Pulmonary artery endothelial cell (primary cell): Measurements from ENCODE around the gene FOXL1. TPM values are rescaled to one million over a fixed set of nuclear protein-coding genes. Genes with fewer than 3 reads are reported as not detected.
"Not testable (repeated sequence)": the region's sequence is repeated elsewhere in the genome, so short reads cannot be mapped to it uniquely, and the experiment has no call there.

ENCODE experiments used
- DNase-seq: peaks from one replicate; pipeline ENCODE4 v3.0.0-alpha.2; 2011; ENCODE audit warnings: low read depth, low spot score
- total RNA-seq: library from RNA; depleted of rRNA; stranded (reverse); fragments of >200 nt; gene quantifications from 2 replicates; pipeline ENCODE4 v1.2.3, GENCODE V29; 2014

The FOXL1 gene
- total RNA-seq, 1 donor from 2014 or later: 2.9 TPM

DNA sequence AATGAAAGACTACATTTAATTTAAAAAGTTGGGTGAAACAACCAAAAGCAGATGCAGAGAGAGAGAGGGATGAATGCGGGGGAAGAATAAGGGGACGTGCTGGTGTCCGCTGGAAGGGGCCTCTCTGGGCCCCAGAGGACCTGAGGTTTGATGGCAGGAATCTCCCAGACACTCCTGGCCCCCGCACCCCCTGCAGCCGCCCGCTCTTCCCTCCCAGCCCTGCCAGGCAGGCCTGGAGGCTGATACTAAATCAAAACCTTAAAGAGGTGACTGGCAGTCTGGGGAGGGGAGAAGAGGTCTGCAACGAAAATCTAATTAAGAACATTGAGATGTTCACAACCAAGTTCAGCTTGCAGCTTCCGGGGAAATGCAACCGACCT, 2.4 kb downstream of the FOXL1 start:
- no peak for DNase-seq

DNA sequence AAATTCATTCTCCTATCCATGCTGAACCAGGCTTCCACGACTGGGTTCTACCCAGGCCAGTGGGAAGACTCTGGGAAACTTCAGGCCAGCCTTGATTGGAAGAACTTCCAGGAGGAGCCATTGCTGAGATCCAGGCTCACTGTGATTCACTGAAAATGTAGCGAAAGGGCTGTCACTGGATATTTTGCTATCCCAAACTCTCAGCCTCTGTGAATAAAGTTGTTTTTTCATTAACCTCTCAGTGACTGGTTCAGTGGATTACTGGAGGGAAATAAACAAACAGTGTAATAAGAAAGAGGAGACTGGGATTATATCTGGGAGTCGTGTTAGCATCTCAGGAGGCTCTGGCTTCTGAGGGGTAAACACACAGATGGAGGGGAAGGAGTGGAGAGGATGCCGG, 3.1 kb downstream of the FOXL1 start:
- DNase-seq: no peak

DNA sequence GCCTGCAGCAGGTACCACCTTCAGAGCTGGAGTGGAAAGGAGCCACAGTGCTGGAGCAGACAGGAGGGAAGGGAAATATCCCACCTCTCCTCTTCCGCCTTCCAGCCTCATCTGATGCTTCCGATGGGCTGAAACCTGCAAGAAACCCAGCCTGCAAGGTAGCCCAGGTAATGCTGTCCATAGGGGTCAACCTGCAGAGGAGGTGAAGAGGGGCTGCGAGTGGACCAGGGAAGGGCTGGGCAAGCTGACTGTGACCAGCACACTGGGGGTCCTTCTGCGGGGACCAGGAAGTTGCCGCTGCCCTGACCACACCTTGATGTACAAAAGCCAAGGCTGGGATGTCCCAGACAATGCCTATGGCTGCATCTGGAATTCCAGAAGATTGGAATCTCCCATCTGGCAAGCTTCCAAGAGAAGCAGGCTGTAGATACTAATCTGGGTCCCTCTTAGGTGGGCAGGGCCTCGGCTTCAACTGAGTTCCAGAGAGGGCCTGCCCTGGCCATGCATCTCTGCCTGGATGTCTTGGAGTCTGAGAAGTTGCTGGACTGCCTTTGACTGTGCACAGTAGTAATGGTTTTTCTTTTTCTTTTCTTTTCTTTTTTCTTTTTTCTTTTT, 5.8 kb downstream of the FOXL1 start:
- no peak for DNase-seq

DNA sequence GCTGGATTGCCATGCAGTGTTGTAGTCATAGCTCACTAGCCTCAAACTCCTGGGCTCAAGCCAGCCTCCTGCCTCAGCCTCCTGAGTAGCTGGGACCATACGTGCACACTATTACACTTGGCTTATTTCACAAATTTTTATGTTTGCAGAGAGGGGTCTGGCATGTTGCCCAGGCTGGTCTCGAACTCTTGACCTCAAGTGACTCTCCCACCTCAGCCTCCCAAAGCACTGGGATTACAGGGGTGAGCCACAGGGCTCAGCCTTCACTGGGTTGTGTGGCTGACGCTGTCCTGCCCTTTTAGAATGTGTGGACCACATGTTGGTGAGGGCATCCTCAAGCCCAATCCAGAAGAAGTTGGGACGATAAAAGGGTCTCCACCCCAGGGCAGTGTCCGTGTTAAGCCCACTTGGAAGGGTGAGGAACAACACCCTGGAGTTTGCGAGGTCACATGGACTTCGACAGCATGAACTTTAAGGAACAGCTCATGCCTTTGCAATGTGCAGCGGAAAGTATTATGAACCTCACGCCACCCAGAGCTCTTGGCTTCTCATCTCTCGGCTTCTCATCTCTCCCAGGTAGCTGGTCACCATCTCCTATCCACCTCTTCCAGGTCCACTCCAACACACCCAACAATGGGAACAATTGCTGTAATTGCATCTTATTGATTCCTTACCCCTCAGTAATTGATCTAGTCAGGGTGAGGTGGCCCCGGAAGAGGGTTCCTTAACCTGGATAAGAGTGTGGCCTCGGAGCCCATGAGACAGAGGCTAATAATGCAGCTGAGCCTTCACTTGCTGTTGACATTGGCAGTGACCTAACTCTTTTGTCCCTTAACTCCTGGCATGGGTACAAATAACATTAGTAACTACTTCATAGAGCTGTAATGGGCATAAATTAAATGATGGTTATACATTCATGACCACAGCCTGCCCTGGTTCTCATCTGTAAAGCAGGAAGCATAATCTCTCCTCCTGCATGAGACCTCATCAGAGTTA, 6.7 kb downstream of the FOXL1 start:
- no peak for DNase-seq

DNA sequence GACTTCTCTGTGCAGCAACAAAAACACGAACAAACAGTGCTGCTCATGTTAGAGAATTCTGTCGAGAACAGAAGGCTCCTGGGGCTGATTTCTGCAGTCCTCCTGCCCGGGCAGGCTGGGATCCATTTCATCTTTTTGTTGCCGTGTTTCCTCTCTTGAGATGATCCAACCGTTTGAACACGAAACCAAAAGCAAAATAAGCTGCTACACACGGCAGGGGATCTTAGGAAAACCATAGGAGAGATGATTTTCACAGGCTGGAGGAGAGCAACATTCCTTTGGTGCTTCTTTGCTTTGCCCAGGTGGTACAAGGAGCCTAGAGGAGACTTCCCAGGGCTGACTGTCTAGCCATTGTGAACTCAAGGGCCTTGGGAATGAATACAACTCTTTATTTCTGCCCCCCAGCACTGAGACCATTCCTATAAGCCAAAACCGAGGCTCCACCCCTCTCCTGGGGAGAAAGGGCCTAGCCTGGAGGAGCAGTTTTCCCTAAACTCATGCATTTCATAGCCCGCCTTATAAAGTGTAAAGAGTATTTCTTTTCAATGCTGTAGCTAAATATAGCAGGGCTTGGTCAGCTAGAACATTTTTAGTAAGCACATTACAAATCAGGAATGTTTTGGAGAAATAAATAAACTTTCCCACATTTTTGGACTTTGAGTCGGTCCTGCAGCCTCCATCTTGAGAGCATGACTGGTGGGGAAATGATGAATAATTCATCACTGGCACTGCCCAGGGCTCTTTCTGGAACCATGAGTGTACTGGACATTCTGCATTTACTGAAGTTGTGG, 7.7 kb downstream of the FOXL1 start:
- DNase-seq: no peak

DNA sequence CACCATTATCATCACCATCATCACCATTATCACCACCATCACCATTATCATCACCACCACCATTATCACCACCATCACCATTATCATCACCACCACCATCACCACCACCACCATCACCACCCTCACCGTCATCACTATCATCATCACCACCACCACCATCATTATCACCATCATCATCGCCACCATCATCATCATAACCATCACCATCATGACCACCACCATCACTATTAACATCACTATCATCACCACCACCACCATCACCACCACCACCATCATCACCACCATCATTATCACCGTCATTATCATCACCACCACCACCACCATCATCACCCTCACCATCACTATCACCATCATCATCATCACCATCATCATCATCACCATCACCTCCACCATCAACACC, 9.1 kb downstream of the FOXL1 start:
- no peak for DNase-seq

DNA sequence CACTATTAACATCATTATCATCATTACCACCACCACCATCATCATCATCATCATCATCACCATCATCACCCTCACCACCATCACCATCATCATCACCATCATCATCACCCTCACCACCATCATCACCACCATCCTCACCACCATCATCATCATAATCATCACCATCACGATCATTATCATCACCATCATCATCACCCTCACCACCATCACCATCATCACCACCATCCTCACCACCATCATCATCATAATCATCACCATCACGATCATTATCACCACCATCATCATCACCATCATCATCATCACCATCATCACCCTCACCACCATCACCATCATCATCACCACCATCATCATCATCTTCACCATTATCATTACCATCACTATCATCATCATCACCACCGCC, 9.6 kb downstream of the FOXL1 start:
- DNase-seq: not testable (repeated sequence)

DNA sequence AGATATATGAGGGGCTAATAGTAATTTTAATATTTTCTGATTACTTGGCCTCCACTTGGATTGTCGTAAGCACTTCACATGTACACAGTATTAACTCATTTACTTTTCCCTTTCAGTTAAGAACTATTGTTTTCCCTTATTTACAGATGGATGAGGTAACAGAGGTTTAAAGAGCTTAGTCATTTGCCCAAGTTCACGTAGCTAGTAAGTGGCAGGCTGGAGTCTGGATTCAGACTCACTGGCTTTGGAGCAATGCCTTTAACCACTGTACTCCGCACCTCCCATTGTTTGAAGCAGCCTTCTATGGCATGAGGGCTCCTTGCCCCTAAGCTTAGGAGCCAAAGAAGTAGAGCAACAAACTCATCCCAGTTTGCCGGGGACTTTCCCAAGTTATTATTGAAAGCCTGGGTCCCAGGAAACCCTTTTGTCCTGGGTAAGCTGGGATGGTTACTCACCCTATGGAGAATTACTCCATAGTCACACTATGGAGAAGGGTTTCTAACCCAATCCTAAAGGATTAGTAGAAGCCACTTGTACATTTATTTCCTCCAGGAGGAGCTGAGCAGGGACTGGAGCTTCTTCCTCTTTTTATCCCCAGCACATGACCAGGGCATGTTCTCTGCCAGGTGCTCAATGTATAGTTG, 12.3 kb downstream of the FOXL1 start:
- DNase-seq: no peak

DNA sequence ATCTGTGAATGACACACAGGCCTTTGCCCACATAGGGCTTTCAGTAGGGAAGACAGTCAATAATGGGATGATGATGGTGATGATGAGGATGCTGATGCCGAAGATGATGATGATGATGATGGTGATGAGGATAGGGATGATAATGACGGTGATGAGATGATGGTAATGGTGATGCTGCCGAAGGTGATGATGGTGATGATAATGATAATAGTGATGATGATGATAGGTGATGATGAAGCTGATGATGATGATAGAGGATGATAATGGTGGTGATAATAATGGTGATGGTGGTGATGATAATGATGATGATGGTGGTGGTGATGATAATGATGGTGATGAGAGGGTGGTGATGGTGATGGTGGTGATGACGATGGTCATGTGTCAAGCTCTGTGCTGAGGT, 12.9 kb downstream of the FOXL1 start:
- no peak for DNase-seq

DNA sequence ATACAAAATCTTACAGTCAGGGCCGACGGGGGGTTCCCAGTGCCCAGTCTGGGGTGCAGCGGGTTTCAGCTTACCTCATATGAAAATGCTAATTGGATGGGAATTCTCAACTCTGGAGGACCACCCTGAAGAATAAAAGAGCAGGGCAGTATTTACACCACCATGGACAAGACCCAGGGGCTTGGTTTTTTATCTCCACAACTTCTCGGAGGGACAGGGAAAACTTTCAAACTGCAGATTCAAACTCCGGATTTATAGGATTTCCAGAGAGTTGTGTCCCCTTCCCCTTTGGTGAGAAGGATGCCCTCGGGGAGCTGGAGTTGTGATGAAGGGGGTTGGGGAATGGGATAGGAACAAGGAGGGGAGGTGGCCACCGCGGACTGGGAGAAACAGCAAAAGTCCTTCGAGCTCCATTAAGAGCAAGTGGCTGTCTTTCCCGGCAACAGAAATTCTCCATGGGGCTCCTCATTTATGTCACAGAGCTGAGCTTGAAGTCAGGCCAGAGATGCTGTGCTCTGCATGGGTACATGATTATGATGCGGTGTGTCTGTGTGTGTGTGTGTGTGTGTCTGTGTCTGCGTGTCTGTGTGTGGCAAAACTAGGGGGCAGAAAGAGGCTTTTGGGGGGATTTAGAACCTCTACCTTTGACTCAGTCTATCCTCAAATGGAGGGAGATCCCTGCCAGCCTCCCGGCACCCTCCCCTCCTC, 15.7 kb downstream of the FOXL1 start:
- no peak for DNase-seq

DNA sequence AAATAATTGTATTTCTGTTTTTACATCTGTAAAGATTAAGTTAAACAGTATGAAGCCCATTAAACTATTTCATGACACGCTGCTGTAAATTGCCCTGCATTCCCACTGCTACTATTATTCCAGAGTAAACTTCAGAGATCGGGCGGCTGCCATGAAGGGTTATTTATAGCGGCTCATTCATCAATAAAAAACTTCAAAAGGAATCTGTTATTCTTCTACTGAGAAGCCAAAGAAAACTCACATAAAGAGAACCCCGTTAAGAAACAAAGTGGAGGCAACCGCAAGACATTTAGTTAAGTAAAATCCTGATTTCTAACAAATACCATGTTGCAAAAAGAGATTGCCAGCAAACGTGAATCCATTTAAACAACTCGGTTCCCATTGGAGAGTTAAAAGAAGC, 16.4 kb downstream of the FOXL1 start:
- DNase-seq: no peak

DNA sequence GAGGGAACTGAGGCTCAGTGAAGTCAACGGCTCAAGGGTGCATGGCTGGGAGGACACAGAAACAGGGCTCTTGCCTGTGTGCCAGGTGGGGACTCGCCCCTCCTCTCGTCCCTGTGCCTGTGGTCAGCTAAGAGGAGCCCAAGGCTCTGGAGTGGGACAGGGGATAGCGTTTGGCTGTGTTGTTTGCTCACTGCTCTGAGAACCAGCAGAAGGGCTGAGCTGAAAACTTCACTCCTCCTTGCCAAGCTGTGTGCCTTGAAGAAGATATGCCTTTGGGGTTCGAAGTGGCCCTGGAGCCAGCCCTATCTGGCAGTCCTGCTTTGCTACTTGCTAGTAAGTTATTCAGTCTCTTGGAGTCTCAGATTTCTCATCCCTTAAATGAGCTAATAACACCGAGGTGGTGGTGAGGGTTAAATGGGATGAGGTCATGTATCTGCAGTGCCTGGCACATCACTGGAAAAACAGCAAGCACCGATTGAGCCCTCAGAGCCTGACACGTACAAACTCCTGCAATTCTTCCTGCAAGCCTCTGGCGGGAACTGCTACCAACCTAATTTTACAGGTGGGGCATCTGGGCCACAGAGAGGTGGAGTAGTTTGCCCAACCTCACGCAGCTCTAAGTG, 17.7 kb downstream of the FOXL1 start:
- no peak for DNase-seq

DNA sequence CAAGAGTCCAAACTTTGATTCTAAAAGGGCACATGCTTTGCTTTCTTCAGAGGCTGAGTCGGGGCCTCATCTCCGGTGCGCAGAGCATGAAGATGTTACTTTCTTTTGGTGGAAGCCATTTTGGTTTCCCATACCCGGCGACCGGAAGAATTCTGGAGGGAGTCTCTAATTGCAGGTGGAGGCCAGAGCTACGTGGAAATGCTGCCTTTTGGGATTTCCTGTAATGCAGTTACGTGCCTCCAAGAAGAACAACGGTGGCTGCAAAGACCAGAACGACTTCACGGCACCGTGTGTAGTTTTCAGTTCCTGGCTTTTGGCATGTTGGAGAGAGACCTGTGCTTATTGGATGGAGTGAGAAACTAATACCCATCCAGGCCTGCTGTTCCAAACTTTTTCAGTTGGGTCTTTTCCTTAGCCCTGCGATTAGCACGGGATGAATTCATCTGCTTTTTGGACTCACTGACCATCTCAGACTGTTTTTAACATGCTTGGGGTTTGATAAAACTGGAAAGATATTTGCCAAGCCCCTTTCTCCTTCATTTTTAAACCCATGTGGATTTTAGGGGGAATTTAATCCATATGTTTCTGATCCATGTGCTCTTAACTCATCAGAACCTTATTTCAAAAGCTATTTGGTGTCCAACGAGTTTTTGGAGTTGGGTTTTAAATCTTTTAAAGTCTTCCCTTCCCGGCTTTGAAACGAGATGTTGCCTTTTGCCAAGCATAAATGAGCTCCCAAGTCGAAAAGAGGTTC, 19.0 kb downstream of the FOXL1 start:
- DNase-seq: no peak

DNA sequence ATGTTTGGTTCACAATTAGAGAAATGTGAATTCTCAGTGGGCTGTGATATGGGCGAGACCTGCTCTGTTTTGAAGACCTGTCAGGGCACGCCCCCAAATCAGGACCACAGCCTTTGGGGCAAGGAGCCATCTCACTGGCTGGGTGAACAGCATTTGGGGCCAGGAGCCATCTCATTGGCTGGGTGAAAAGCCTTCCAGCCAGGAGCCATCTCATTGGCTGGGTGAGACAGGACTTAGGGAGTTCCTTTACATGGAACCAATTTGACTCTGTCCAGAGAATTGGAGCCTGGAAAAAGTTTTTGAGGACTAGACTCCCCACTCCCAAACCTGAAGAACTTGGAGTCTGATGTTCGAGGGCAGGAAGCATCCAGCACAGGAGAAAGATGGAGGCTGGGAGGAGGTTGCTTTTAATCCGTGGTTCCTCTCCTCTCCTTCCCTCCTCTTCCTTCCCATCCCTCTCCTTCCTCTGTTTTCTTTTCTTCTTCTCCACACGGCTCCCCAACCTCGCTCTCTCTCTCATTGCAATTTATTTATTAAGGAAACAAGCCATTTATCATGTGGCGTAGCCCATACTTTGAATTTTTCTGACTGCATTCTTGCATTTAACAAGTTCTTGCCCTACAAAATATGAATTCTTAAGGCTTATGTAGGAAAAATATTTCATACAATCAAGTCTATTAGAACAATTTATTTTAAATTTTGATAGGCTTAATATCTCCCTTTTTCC, 19.7 kb downstream of the FOXL1 start:
- DNase-seq: no peak

DNA sequence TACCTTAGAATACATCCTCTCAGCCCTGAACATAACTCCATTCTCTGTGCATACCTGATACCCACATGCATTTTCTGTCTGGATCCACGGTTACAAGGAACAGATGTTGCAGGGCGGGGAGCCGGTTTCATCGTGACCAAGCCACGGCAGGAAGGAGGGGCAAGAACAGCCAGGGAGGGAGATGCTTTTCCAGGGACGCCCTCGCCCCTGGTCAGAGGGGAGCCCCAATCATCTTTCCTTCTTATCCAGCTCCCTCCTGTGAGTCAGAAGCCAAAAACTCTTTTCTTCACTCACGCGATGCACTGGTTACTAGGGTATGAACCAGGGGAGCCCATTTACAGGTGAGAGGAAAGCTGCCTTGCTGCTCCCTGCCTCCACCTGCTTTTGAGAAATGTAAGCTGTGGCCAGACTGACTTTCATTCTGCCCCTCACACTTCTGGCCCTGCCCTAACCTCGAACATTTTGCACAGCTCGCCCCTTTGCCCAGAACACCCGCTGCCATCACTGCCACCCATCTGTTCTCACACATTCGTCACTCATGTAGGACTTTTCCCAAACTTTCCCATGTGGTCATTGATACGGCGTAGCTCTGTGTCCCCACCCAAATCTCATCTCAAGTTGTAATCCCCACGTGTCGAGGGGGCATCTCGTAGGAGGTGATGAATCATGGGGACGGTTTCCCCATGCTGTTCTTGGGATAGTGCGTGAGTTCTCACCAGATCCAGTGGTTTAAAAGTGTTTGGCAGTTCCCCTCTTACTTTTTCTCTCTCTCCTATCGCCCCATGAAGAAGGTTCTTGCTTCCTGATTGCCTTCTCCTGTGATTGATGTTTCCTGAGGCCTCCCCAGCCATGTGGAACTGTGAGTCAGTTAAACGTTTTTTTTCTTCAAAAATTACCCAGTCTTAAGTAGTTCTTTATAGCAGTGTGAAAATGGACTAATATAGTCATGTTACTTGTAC, 20.5 kb downstream of the FOXL1 start:
- no peak for DNase-seq

DNA sequence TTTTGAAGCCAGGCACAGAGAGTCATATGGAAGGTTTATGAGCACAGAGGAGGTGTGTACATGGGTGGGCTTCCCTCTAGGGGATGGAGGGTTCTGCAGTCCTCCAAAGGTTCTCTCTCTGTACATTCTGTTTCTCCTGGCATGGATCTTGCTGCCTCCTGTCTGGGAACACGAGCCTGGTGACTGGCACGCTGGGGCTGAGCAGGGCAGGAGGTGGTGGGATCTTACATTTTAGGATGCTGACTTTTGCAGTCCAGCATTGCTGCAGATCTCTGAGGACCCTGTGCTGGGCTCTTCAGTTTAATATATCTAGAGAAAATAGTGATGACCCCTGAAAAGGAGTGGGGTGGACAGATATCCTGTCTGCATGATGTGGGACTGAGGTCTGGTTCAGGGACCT, 23.0 kb downstream of the FOXL1 start:
- no peak for DNase-seq

DNA sequence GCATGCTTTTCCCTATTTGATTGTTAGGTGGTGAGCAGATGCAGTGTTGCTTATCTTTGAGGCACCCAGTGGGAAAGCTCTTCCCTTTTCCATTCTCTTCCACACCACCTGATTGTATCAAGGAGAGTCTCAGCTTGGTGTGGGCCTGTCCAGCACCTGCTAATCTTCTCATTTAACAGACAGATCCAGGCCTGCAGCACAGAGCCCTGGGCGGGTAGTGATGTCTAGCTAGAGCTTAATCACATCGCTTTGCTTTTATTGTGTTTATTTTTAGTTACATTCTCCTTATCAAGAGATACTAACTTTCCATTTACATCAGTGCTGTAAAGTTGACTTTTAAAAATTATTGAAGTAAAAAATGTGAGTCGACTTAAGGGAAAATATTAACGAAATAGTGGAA, 24.2 kb downstream of the FOXL1 start:
- no peak for DNase-seq
